Fibroblast of lung (primary cell): ENCODE measurements around the gene GLDN. TPM values are rescaled to one million over a fixed set of nuclear protein-coding genes. Genes with fewer than 3 reads are reported as not detected.

Source experiments
- DNase-seq, 2 donors: peaks; one replicate each; pipeline versions ENCODE4 v3.0.0 to v3.0.0-alpha.2; 2010; ENCODE audit warnings: low read depth in 2 of 2
- H2AFZ ChIP-seq: 2 replicates; pipeline ENCODE4 v1.5.1; 2012; ENCODE audit warnings: low read length, control low read depth, inconsistent platforms
- H3K27ac ChIP-seq: 2 replicates; pipeline ENCODE4 v1.5.1; 2011; ENCODE audit warnings: low read length, control low read depth; ENCODE audit not compliant: insufficient read depth
- H3K27me3 ChIP-seq: 2 replicates; pipeline ENCODE4 v1.5.1; 2011; ENCODE audit warnings: mild to moderate bottlenecking, low read length; ENCODE audit not compliant: control insufficient read depth, insufficient read depth
- H3K36me3 ChIP-seq: 2 replicates; pipeline ENCODE4 v1.5.1; 2011; ENCODE audit warnings: low read length; ENCODE audit not compliant: control insufficient read depth, insufficient read depth
- H3K4me1 ChIP-seq: 2 replicates; pipeline ENCODE4 v1.5.1; 2011; ENCODE audit warnings: low read length; ENCODE audit not compliant: control insufficient read depth, insufficient read depth; ENCODE audit errors: extremely low read depth
- H3K4me2 ChIP-seq: 2 replicates; pipeline ENCODE4 v1.5.1; 2011; ENCODE audit warnings: low read length, control low read depth; ENCODE audit not compliant: insufficient read depth; ENCODE audit errors: extremely low read depth
- H3K4me3 ChIP-seq, 4 experiments: fragments of 200-600 bp in 1 of 4; sonication (generic) in 1 of 4; replicated peaks in 1 of 4; 2 replicates each; pipeline ENCODE4 v1.5.1; 2011 to 2016; ENCODE audit warnings: low read length in 4 of 4, low read depth in 3 of 4, mild to moderate bottlenecking in 3 of 4, control low read depth in 2 of 4, inconsistent platforms in 1 of 4, mixed read lengths in 1 of 4; ENCODE audit not compliant: insufficient read depth in 1 of 4; ENCODE audit errors: control extremely low read depth in 1 of 4
- H3K79me2 ChIP-seq: 2 replicates; pipeline ENCODE4 v1.5.1; 2012; ENCODE audit warnings: mild to moderate bottlenecking, low read length, inconsistent platforms; ENCODE audit not compliant: control insufficient read depth, insufficient read depth
- H3K9ac ChIP-seq: 2 replicates; pipeline ENCODE4 v1.5.1; 2011; ENCODE audit warnings: mild to moderate bottlenecking, low read length, control low read depth; ENCODE audit not compliant: insufficient read depth
- H3K9me3 ChIP-seq: 2 replicates; pipeline ENCODE4 v1.5.1; 2012; ENCODE audit warnings: low read depth, low read length; ENCODE audit not compliant: control insufficient read depth, insufficient read depth
- H4K20me1 ChIP-seq: 2 replicates; pipeline ENCODE4 v1.5.1; 2011; ENCODE audit warnings: low read length; ENCODE audit not compliant: control insufficient read depth, insufficient read depth; ENCODE audit errors: extremely low read depth
- CTCF ChIP-seq, 2 donors: IDR thresholded peaks in 1 of 2; conservative IDR thresholded peaks in 1 of 2; 1 replicate in 1 of 2; 2 replicates in 1 of 2; pipeline ENCODE4 v1.5.1; 2011 to 2012; ENCODE audit warnings: low read length in 2 of 2, control low read depth in 1 of 2, inconsistent platforms in 1 of 2, low read depth in 1 of 2, mild to moderate bottlenecking in 1 of 2
- EZH2 ChIP-seq: IDR thresholded peaks from 2 replicates; pipeline ENCODE4 v1.5.1; 2012; ENCODE audit warnings: low read length, control low read depth, mild to moderate bottlenecking; ENCODE audit errors: missing control alignments
- polyA plus RNA-seq, 2 donors: library from polyadenylated mRNA; depleted of rRNA in 1 of 2; stranded (reverse) in 1 of 2; unstranded in 1 of 2; fragments of >200 nt; gene quantifications; 2 replicates each; pipeline ENCODE4 v1.2.1, GENCODE V29; 2011 to 2012; ENCODE audit warnings: missing spikeins in 1 of 2
- total RNA-seq: library from RNA; depleted of rRNA; stranded (reverse); fragments of >200 nt; gene quantifications from 2 replicates; pipeline ENCODE4 v1.2.1, GENCODE V29; 2014

Gene GLDN
- total and polyA plus RNA-seq, 2 donors (not counting 1 experiment from before 2014, with no cell fraction given): 1.8 to 50.7 TPM

- Histone ChIP-seq H2AFZ (no peak overlapping the region), H3K9me3 (no peaks in the 10 kb centered on the region)
- TF ChIP-seq CTCF (conservative IDR thresholded peaks at IDR 0.05 in 1 of 2, IDR thresholded peaks at IDR 0.05 in 1 of 2; ENCODE audit: low read depth in 1 of 2, low read length in 2 of 2): no peak
These were observed 57.2 kb downstream of the GLDN start for GRCh38 chr15:51398626-51399025.

GRCh38 chr15:51401051-51401780 is 59.8 kb downstream of the GLDN start:
- no peak overlapping the region for H3K4me2 ChIP-seq
- H3K4me3 ChIP-seq: no peak overlapping the region
- no peak for DNase-seq
- H2AFZ ChIP-seq: no peak overlapping the region
- no peak overlapping the region for H3K9ac ChIP-seq
- H4K20me1 ChIP-seq: no peaks in the 10 kb centered on the region
- no peaks in the 10 kb centered on the region for H3K79me2 ChIP-seq
- peaks cover 6% of the 10 kb centered on the region for H3K27me3 ChIP-seq
- TF ChIP-seq CTCF (conservative IDR thresholded peaks at IDR 0.05 in 1 of 2, IDR thresholded peaks at IDR 0.05 in 1 of 2; ENCODE audit: low read depth in 1 of 2, low read length in 2 of 2): no peak
- TF ChIP-seq EZH2: no peak
- H3K27ac ChIP-seq: no peak overlapping the region
- H3K36me3 ChIP-seq: no peaks in the 10 kb centered on the region
- no peaks in the 10 kb centered on the region for H3K4me1 ChIP-seq
- H3K9me3 ChIP-seq: no peaks in the 10 kb centered on the region

More at GRCh38 chr15:51398626-51399025, 57.2 kb downstream of the GLDN start:
- no peak overlapping the region for H3K4me2 ChIP-seq
- DNase-seq: no peak
- peaks cover 6% of the 10 kb centered on the region for H3K27me3 ChIP-seq
- H4K20me1 ChIP-seq: no peaks in the 10 kb centered on the region
- H3K4me3 ChIP-seq: no peak overlapping the region
- H3K36me3 ChIP-seq: no peaks in the 10 kb centered on the region
- H3K4me1 ChIP-seq: no peaks in the 10 kb centered on the region
- no peak overlapping the region for H3K9ac ChIP-seq
- no peak overlapping the region for H3K27ac ChIP-seq
- H3K79me2 ChIP-seq: no peaks in the 10 kb centered on the region

DNA sequence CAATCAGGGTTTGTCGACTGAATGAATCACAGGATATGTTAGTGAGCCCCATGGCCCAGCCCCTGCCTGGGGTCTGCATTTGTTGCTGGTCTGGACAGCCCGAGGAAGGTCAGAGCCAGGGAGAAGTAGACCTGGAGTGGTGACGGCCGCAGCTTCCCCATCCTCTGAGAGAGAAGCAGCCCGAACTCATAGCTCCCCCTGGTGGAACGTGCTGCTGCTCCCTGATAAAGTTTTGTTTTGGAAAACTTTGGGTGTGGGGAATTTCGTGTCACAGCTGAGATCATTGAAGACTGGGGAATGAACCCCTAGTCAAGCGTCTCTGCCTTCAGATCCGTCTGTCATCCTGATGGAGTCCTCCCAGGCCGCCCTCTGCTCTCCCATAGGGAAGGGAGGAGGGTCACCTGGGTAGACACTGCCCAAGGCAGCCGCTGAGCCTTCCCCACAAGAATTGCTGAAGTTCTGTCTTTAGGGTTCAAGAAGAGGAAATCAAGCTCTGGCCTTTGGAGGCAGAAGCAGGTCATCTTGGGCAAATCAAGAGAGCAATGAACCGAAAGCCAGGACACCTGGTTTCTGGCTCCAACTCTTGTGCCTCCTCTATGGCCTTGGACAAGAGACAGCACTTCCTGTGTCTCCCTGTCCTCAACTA is 60.5 kb downstream of the GLDN start:
- H3K79me2 ChIP-seq: no peaks in the 10 kb centered on the region
- no peaks in the 10 kb centered on the region for H3K36me3 ChIP-seq
- H3K4me3 ChIP-seq: no peak overlapping the region
- H3K9me3 ChIP-seq: no peaks in the 10 kb centered on the region
- peak; percentile 24 to 50 for DNase-seq
- no peak overlapping the region for H3K27ac ChIP-seq
- no peak overlapping the region for H2AFZ ChIP-seq
- TF ChIP-seq EZH2: no peak
- peak; percentile 68 to 83 for TF ChIP-seq CTCF (conservative IDR thresholded peaks at IDR 0.05 in 1 of 2, IDR thresholded peaks at IDR 0.05 in 1 of 2; ENCODE audit: low read depth in 1 of 2, low read length in 2 of 2)
- H3K27me3 ChIP-seq: peaks cover 6% of the 10 kb centered on the region
- no peak overlapping the region for H3K4me2 ChIP-seq
- no peak overlapping the region for H3K9ac ChIP-seq
- no peaks in the 10 kb centered on the region for H3K4me1 ChIP-seq
- no peaks in the 10 kb centered on the region for H4K20me1 ChIP-seq
